Gastrocnemius medialis (tissue), 4 donors: Measurements from ENCODE around the gene NR1H2.
A peak's percentile ranks its signal among the peaks of the same experiment; 100 is the strongest.

ENCODE experiments used
- POLR2A ChIP-seq, 2 donors: fragments of 450-650 bp; IDR thresholded peaks; one replicate each; pipeline ENCODE4 v1.6.1; 2017; ENCODE audit warnings: antibody characterized with exemption in 2 of 2, mild to moderate bottlenecking in 2 of 2, moderate library complexity in 2 of 2
- TF ChIP-seq, protein P1 (sequence below), 5 experiments: fragments of 450-650 bp in 3 of 5; fragments of 200-600 bp in 2 of 5; sonication (generic) in 2 of 5; IDR thresholded peaks in 4 of 5; conservative IDR thresholded peaks in 1 of 5; 1 replicate in 4 of 5; 2 replicates in 1 of 5; pipeline ENCODE4 v1.5.1; 2016 to 2019; ENCODE audit warnings: antibody characterized with exemption in 5 of 5, mild to moderate bottlenecking in 3 of 5, moderate library complexity in 3 of 5

DNA sequence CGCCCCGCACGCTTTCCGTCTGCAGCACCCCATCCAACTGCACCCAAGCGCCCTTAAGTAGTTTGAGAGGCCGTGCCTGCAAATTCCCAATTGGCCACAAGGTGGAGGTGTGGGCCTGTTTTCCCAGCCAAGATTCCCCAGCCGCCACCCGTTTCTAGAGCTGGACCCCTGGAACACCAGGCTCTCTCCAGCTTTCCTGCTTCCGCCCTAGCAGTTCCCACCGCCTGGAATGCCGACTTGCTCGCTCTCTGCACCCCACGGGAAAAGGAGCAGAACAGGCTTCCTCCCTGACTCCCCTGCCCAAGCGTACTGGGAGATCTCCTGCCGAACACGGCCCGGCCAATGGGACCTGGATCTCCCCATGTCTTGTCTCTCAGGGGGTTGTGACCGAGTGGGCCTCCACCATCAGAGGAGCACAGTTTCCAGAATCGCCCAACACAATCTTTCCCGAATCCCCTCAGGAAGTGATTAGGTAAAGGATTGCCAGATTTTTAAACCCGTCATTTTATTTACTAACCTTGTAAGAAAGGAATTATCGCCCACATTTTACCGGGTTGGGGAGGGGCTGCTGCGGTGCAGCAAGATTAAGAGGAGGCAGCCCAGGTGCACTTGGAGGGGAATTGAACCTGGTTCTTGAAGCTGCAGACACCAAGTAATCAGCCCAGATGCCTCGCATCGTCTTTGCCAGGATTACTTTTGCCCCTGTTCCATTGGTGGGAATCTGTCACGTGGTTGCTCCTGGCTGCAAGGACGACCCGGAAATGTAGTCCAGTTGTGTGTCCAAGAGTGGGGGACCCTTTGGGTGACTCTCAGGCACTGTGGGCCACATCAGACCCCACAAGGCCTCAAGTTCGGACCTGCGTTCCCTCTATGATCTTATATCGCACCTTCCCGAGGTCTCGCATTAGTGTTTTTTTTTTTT is 7.3 kb upstream of the NR1H2 start:
- TF ChIP-seq, protein P1, sequence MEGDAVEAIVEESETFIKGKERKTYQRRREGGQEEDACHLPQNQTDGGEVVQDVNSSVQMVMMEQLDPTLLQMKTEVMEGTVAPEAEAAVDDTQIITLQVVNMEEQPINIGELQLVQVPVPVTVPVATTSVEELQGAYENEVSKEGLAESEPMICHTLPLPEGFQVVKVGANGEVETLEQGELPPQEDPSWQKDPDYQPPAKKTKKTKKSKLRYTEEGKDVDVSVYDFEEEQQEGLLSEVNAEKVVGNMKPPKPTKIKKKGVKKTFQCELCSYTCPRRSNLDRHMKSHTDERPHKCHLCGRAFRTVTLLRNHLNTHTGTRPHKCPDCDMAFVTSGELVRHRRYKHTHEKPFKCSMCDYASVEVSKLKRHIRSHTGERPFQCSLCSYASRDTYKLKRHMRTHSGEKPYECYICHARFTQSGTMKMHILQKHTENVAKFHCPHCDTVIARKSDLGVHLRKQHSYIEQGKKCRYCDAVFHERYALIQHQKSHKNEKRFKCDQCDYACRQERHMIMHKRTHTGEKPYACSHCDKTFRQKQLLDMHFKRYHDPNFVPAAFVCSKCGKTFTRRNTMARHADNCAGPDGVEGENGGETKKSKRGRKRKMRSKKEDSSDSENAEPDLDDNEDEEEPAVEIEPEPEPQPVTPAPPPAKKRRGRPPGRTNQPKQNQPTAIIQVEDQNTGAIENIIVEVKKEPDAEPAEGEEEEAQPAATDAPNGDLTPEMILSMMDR (IDR thresholded peaks at IDR 0.05 in 4 of 5, conservative IDR thresholded peaks at IDR 0.05 in 1 of 5), result peak; percentile 71 to 93 (median 89)
- no peak for TF ChIP-seq POLR2A (IDR thresholded peaks at IDR 0.05)
